GM21786 (cell line): ENCODE data around the gene CYP2A7.
"Not testable (repeated sequence)": the region's sequence is repeated elsewhere in the genome, so short reads cannot be mapped to it uniquely, and the experiment has no call there.

Source experiments
- ATAC-seq: cut with Tn5 transposase; IDR thresholded peaks from one replicate; pipeline ENCODE4 v1.9.1; 2021; ENCODE audit not compliant: unreplicated experiment

Gene CYP2A7

GRCh38 chr19:40899964-40900363, 17.9 kb upstream of the CYP2A7 start:
- not testable (repeated sequence) for ATAC-seq

DNA sequence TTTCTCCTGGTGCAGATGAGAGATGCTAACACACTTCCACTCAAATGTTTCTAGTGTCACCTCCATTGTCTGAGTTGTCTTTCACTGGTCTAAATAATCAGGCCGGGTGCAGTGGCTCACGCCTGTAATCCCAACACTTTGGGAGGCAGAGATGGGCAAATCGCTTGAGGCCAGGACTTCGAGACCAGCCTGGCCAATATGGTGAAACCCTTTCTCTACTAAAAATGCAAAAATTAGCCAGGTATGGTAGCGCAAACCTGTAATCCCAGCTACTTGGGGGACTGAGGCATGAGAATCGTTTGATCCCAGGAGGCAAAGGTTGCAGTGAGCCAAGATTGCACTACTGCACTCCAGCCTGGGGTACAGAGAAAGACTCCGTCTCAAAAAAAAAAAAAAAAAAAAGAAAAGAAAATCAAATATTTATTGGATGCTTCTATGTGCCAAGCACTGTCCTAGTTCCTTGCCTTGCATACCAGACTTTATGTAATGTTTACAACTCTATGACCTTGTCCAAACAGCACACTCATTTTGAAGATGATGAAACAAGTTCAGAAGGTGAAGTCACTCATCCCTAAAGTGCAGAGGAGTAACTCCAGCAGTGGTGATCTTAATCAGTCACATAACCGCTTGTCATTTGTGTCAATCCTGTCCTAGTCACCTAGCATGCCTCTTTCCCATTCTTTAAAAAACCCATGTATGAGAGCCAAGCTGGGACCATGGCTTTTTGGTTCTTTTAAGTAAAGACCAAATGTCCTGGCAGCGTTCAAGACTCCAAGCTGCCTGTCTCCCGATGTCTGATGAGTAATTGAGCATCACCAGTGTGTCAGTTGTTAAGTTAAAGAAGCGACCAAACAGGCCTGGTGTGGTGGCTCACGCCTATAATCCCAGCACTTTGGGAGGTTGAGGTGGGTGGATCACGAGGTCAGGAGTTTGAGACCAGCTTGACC, 15.1 kb upstream of the CYP2A7 start:
- not testable (repeated sequence) for ATAC-seq

- ATAC-seq = no peak
These were observed 14.4 kb upstream of the CYP2A7 start for GRCh38 chr19:40896418-40896796.

GRCh38 chr19:40893112-40893511, 11.1 kb upstream of the CYP2A7 start:
- ATAC-seq = no peak

GRCh38 chr19:40889366-40889765, 7.3 kb upstream of the CYP2A7 start:
- ATAC-seq = no peak

DNA sequence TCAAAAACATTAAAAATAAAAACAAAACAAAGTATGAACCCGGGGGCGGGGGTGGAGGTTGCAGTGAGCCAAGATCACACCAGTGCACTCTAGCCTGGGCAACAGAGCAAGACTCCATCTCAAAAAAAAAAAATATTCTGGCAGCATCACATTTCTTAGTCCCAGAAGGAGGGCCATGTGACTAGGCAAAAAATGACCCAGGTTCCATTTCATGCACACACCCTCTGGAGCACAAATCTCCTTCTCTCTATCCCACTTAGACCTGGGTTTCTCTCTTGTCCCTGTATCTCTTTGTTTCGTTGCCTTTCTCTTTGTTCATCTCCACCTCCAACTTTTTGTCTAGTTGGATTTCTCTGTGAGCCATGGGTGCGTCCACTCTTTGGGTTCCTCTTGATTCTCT, 6.2 kb upstream of the CYP2A7 start:
- ATAC-seq = no peak

DNA sequence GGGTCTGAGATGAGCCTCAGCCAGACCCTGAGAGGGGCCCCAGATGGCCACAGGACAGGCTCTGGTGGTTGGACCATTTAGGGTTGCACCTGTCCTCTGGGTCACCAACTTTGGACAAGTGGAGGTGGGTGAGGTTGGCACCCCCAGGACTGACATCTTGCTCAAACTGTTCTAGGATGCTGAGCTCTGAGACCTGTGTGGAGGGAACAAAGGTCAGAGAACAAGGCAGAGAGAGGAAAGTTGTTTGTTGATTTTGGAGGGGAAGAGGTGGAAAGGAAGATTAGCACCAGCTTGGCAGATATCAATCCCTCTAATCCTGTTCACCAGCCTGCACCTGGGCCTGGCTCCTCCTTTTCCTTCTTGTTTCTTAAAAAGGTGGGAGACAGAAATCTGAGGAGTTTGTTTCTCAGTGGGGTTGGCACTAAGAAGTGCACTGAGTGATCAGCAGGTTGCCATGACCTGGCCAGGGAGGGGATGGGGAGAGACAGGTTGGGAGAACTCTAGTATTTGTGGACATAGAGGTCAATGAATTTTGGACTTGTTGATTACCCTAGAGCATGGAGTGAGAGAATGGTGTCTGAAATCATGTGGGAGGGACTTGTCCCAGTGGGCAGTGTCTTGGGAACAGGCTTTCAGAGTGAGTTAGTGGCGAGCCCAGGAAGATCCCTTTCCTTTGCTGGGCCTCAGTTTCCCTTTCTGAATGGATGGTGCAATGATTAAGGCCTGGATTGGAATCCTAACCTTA, 2.3 kb upstream of the CYP2A7 start:
- not testable (repeated sequence) for ATAC-seq

GRCh38 chr19:40879349-40879748, 2.7 kb downstream of the CYP2A7 start:
- ATAC-seq = not testable (repeated sequence)

GRCh38 chr19:40875526-40875951, 6.5 kb downstream of the CYP2A7 start:
- not testable (repeated sequence) for ATAC-seq

DNA sequence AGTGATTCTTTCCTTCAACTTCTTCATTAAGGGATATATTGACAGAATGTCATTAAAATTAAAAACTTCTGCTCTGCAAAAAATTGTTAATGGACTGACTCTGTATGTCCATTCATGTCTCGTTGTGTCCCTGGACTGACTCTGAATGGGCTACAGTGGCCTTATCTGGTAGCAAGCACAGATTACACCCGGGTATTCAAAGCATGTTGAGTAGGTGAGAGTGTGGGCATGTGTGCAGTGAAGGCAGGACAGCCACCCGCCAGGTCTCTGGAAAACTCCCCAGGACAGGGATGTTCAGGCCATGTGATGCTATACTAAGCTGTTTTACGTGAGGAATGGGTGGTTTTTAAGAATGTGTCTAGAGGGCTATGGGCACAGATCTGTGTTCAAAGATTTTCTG, 7.2 kb downstream of the CYP2A7 start:
- ATAC-seq = not testable (repeated sequence)

DNA sequence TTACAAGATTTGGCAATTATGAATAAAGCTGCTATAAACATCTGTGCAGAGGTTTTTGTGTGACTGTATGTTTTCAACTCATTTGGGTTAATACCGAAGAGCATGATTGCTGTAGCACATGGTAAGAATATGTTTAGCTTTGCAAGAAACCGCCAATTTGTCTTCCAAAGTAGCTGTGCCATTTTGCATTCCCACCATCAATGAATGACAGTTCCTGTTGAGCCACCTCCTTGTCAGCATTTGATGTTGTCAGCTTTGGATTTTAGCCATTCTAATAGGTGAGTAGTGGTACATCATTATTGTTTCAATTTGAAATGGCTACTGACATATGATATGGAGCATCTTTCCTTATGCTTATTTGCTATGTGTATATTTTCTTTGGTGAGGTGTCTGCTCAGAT, 8.2 kb downstream of the CYP2A7 start:
- not testable (repeated sequence) for ATAC-seq

- no peak for ATAC-seq
These were observed 9.8 kb downstream of the CYP2A7 start for GRCh38 chr19:40872209-40872608.

GRCh38 chr19:40867701-40868100, 14.3 kb downstream of the CYP2A7 start:
- no peak for ATAC-seq

GRCh38 chr19:40864739-40865496, 17.1 kb downstream of the CYP2A7 start:
- not testable (repeated sequence) for ATAC-seq

DNA sequence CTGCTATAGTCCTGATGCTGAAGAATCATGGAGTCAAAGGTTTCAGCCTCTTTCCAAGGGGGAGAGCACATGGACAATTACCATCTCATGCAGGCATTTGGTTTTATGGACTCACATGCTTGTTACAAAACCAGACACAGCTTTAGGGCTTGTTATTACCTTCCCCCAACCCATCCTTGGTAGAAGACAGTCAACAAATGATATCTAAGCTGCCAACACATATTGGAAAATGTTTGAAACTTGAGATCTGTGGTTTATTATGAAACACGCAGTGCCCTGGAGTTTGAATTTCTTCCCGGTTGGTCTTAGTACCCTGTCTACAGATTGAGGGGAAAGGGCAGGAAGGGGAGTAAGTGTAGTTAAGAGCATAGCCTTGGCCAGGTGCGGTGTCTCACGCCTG, 19.2 kb downstream of the CYP2A7 start:
- no peak for ATAC-seq

DNA sequence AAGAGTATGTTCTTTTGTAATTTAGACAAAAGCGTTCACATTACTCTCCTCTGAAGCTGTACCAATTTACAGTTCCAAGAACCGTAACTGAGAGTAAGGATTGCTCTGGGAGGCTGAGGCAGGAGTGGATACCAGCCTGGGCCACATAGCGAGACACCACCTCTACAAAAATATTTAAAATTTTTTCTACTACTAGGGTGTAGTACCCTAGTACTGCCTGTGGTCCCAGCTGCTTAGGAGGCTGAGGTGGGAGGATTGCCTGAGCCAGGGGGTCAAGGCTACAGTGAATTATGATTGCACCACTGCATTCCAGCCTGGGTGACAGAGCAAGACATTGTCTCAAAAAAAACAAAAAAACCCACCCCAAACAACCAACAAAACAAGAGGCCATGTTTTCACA, 19.7 kb downstream of the CYP2A7 start:
- no peak for ATAC-seq

- ATAC-seq = no peak
These were observed 23.9 kb downstream of the CYP2A7 start for GRCh38 chr19:40858109-40858508.

DNA sequence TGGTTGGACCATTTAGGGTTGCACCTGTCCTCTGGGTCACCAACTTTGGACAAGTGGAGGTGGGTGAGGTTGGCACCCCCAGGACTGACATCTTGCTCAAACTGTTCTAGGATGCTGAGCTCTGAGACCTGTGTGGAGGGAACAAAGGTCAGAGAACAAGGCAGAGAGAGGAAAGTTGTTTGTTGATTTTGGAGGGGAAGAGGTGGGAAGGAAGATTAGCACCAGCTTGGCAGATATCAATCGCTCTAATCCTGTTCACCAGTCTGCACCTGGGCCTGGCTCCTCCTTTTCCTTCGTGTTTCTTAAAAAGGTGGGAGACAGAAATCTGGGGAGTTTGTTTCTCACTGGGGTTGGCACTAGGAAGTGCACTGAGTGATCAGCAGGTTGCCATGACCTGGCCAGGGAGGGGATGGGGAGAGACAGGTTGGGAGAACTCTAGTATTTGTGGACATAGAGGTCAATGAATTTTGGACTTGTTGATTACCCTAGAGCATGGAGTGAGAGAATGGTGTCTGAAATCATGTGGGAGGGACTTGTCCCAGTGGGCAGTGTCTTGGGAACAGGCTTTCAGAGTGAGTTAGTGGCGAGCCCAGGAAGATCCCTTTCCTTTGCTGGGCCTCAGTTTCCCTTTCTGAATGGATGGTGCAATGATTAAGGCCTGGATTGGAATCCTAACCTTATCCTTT, 29.4 kb downstream of the CYP2A7 start:
- ATAC-seq = not testable (repeated sequence)

DNA sequence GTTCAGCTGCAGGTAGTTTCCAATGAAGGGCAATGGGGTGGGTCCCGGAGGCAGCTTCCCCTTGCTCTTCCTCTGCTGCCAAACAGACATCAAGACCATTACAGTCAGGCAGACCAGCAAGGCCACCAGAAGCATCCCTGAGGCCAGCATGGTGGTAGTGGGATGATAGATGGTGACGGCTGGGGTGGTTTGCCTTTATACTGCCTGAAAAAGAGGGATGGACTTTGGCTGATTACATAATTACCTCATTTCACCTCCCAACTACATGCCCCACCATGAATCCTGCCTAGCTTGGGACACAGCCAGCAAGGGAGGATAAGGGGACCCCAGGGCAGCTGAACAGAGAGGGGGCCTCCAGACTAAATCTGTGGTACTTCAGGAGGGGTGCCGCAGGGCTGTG, 31.8 kb downstream of the CYP2A7 start, which contains the start of gene CYP2A6:
CYP2A6 (minus strand) TSS at position 171 of the 400 bp plus-strand sequence; CDS start at position 150, 21 bp downstream.
- ATAC-seq = not testable (repeated sequence)

DNA sequence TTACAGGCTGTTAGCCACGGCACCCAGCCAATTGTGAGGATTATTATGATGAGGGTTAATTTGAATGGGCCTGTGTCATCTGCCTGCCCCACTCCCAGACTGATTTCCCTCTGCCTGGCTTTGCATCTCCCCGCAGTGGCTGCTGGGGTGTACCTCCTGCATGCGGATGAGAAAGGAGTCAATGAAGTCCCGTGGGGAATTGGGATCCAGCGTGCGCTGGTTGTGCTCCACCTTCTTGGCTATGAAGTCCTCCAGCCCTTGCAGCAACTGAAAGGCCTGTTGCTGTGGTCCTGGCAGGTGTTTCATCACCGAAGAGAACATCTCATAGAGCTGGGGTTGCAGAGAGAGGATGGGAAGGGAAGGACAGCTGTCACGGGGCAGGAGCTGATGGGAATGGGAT, 35.3 kb downstream of the CYP2A7 start:
- not testable (repeated sequence) for ATAC-seq
